WTC11 (cell line): Measurements from ENCODE around the gene KCTD16. TPM values are rescaled to one million over a fixed set of nuclear protein-coding genes. Genes with fewer than 3 reads are reported as not detected.

ENCODE experiments used
- ATAC-seq: fragments of 200-7000 bp; cut with Tn5 transposase; 2 replicates; pipeline ENCODE4 v1.10.0; 2021; ENCODE audit warnings: mild to moderate bottlenecking, moderate library complexity
- CTCF ChIA-PET: fragments of 300-600 bp; sonication (Branson Sonifier 250); formaldehyde crosslinking; loops from one replicate; lab custom pipeline; 2021; ENCODE audit warnings: antibody characterized with exemption; lab: Charles Lee
- POLR2A ChIA-PET: fragments of 350-600 bp; sonication (Branson Sonifier 250); formaldehyde crosslinking; loops from one replicate; lab custom pipeline; 2021; ENCODE audit warnings: antibody characterized with exemption; lab: Charles Lee
- DNase-seq: peaks from one replicate; pipeline ENCODE4 v3.0.0; 2021; ENCODE audit warnings: low spot score
- H3K27ac Mint-ChIP-seq: 2 replicates; pipeline ENCODE4 v1.8.0; 2021; ENCODE audit warnings: mixed read lengths
- H3K27me3 Mint-ChIP-seq: 2 replicates; pipeline ENCODE4 v1.8.0; 2021; ENCODE audit warnings: low read depth, mild to moderate bottlenecking, moderate library complexity, mixed read lengths
- H3K36me3 Mint-ChIP-seq: 2 replicates; pipeline ENCODE4 v1.8.0; 2021; ENCODE audit warnings: mixed read lengths
- H3K4me1 Mint-ChIP-seq: 2 replicates; pipeline ENCODE4 v1.8.0; 2022; ENCODE audit warnings: mixed read lengths
- H3K4me3 Mint-ChIP-seq: 2 replicates; pipeline ENCODE4 v1.8.0; 2021; ENCODE audit warnings: mild to moderate bottlenecking, moderate library complexity, mixed read lengths
- H3K9me3 Mint-ChIP-seq: 2 replicates; pipeline ENCODE4 v1.8.0; 2021; ENCODE audit warnings: mixed read lengths
- E2F4 ChIP-seq: sonication (generic); formaldehyde crosslinking; IDR thresholded peaks from 2 replicates; pipeline ENCODE4 v1.8.1; 2022; ENCODE audit warnings: low read depth, mild to moderate bottlenecking, moderate library complexity, missing genetic modification reagents, borderline replicate concordance
- ERG ChIP-seq: fragments of 250-450 bp; sonication (Bioruptor Pico); IDR thresholded peaks from 2 replicates; pipeline ENCODE4 v1.8.0; 2021; ENCODE audit warnings: mild to moderate bottlenecking
- FOXJ3 ChIP-seq: sonication (generic); formaldehyde crosslinking; IDR thresholded peaks from 2 replicates; pipeline ENCODE4 v1.9.0; 2021; ENCODE audit warnings: missing genetic modification reagents, mild to moderate bottlenecking, borderline replicate concordance
- FOXK1 ChIP-seq: sonication (generic); formaldehyde crosslinking; IDR thresholded peaks from 2 replicates; pipeline ENCODE4 v1.8.0; 2022; ENCODE audit warnings: mild to moderate bottlenecking, moderate library complexity, missing genetic modification reagents
- GABPB1 ChIP-seq: sonication (generic); formaldehyde crosslinking; IDR thresholded peaks from 2 replicates; pipeline ENCODE4 v1.8.1; 2023; ENCODE audit warnings: mild to moderate bottlenecking, missing genetic modification reagents
- HMGA2 ChIP-seq: fragments of 250-450 bp; sonication (Bioruptor Pico); IDR thresholded peaks from 2 replicates; pipeline ENCODE4 v1.4.0; 2021; ENCODE audit warnings: mild to moderate bottlenecking, moderate library complexity
- KAT7 ChIP-seq: sonication (generic); formaldehyde crosslinking; IDR thresholded peaks from 2 replicates; pipeline ENCODE4 v1.8.1; 2023; ENCODE audit warnings: missing genetic modification reagents, mild to moderate bottlenecking, borderline replicate concordance
- MLX ChIP-seq: sonication (generic); formaldehyde crosslinking; IDR thresholded peaks from 2 replicates; pipeline ENCODE4 v1.8.1; 2023; ENCODE audit warnings: mild to moderate bottlenecking, missing genetic modification reagents, moderate library complexity
- NFATC4 ChIP-seq: fragments of 250-450 bp; sonication (Bioruptor Pico); IDR thresholded peaks from 2 replicates; pipeline ENCODE4 v1.9.0; 2021; ENCODE audit warnings: mild to moderate bottlenecking
- PREB ChIP-seq: sonication (generic); formaldehyde crosslinking; IDR thresholded peaks from 2 replicates; pipeline ENCODE4 v1.8.1; 2022; ENCODE audit warnings: mild to moderate bottlenecking, missing genetic modification reagents, moderate library complexity, borderline replicate concordance
- SP1 ChIP-seq: sonication (generic); formaldehyde crosslinking; conservative IDR thresholded peaks from 2 replicates; pipeline ENCODE4 v1.8.1; 2022; ENCODE audit warnings: missing genetic modification reagents
- STAT6 ChIP-seq: sonication (generic); formaldehyde crosslinking; conservative IDR thresholded peaks from 2 replicates; pipeline ENCODE4 v1.8.1; 2023; ENCODE audit warnings: mild to moderate bottlenecking, low read depth, missing genetic modification reagents, moderate library complexity
- USF2 ChIP-seq: sonication (generic); formaldehyde crosslinking; IDR thresholded peaks from 2 replicates; pipeline ENCODE4 v1.8.1; 2023; ENCODE audit warnings: mild to moderate bottlenecking, missing genetic modification reagents, moderate library complexity
- ZNF138 ChIP-seq: sonication (generic); formaldehyde crosslinking; conservative IDR thresholded peaks from 2 replicates; pipeline ENCODE4 v1.8.1; 2022; ENCODE audit warnings: mild to moderate bottlenecking, moderate library complexity, missing genetic modification reagents
- ZNF232 ChIP-seq: sonication (generic); formaldehyde crosslinking; IDR thresholded peaks from 2 replicates; pipeline ENCODE4 v1.8.0; 2022; ENCODE audit warnings: mild to moderate bottlenecking, missing genetic modification reagents
- ZNF263 ChIP-seq: sonication (generic); formaldehyde crosslinking; IDR thresholded peaks from 2 replicates; pipeline ENCODE4 v1.8.1; 2022; ENCODE audit warnings: low read depth, mild to moderate bottlenecking, moderate library complexity, missing genetic modification reagents
- ZNF423 ChIP-seq: fragments of 250-450 bp; sonication (Bioruptor Pico); IDR thresholded peaks from 2 replicates; pipeline ENCODE4 v2.1.2; 2022; ENCODE audit warnings: mild to moderate bottlenecking, moderate library complexity
- total RNA-seq: library from RNA; stranded (reverse); gene quantifications from 3 replicates; pipeline ENCODE4 v1.2.3, GENCODE V29; 2021

KCTD16 gene
- total RNA-seq, 1 experiment from 2014 or later, result 0.20 TPM

GRCh38 chr5:144173766-144174165 lies 3.1 kb downstream of the KCTD16 start:
- H3K27ac Mint-ChIP-seq, result no peak overlapping the region
- H3K4me1 Mint-ChIP-seq, result peaks cover 14% of the 10 kb centered on the region
- H3K9me3 Mint-ChIP-seq, result peaks cover 5% of the 10 kb centered on the region
- peaks cover 4% of the 10 kb centered on the region; the same call in 1 of the 2 replicates for H3K27me3 Mint-ChIP-seq
- DNase-seq, result no peak
- POLR2A ChIA-PET, result no interaction called here
- TF ChIP-seq ZNF138, result no peak
- TF ChIP-seq ZNF423 (CRISPR knock-in tag), result no peak
- TF ChIP-seq USF2 (CRISPR knock-in tag), result no peak
- no peak for TF ChIP-seq GABPB1
- TF ChIP-seq MLX (CRISPR knock-in tag), result no peak
- TF ChIP-seq NFATC4, result no peak
- no peak for TF ChIP-seq E2F4 (CRISPR knock-in tag)
- TF ChIP-seq FOXJ3 (CRISPR knock-in tag), result no peak
- no peak overlapping the region for H3K4me3 Mint-ChIP-seq
- CTCF ChIA-PET, result interaction anchor here (1.3 kb wide), 1 partner anchor 31 kb away, joined by 5 read pairs; no protein-coding TSS in a partner anchor
- ATAC-seq, result no peak
- no peaks in the 10 kb centered on the region for H3K36me3 Mint-ChIP-seq

GRCh38 chr5:144177548-144177947 lies 6.9 kb downstream of the KCTD16 start:
- Mint-ChIP-seq H3K27ac (no peak overlapping the region), H3K4me1 (no peaks in the 10 kb centered on the region), H3K27me3 (peaks cover 4% of the 10 kb centered on the region; the same call in 1 of the 2 replicates), H3K9me3 (peaks cover 20% of the 10 kb centered on the region), H3K4me3 (no peak overlapping the region), H3K36me3 (no peaks in the 10 kb centered on the region)
- ATAC-seq (no peak), DNase-seq (no peak)
- POLR2A ChIA-PET, result no interaction called here
- TF ChIP-seq SP1 (CRISPR knock-in tag) (no peak), ZNF263 (no peak), ZNF138 (no peak), MLX (CRISPR knock-in tag) (no peak), PREB (CRISPR knock-in tag) (no peak), KAT7 (CRISPR knock-in tag) (no peak), ZNF423 (CRISPR knock-in tag) (no peak)
- CTCF ChIA-PET, result no interaction called here

GRCh38 chr5:144179226-144179625 lies 8.6 kb downstream of the KCTD16 start:
- POLR2A ChIA-PET, result no interaction called here
- Mint-ChIP-seq H3K9me3 (peaks cover 14% of the 10 kb centered on the region), H3K4me1 (no peaks in the 10 kb centered on the region), H3K27me3 (peaks cover 4% of the 10 kb centered on the region; the same call in 1 of the 2 replicates), H3K4me3 (no peak overlapping the region), H3K27ac (no peak overlapping the region), H3K36me3 (no peaks in the 10 kb centered on the region)
- TF ChIP-seq STAT6 (CRISPR knock-in tag), result no peak
- TF ChIP-seq ERG (CRISPR knock-in tag), result no peak
- TF ChIP-seq FOXK1, result no peak
- no peak for TF ChIP-seq ZNF232 (CRISPR knock-in tag)
- TF ChIP-seq HMGA2, result no peak
- DNase-seq, result no peak
- ATAC-seq, result no peak
- CTCF ChIA-PET, result no interaction called here
